ENCODE data around the gene EMD.
"Not testable (repeated sequence)": the region's sequence is repeated elsewhere in the genome, so short reads cannot be mapped to it uniquely, and the experiment has no call there.

- not testable (repeated sequence) for TF ChIP-seq CTCF (optimal IDR thresholded peaks at IDR 0.05 in 1 of 3, IDR thresholded peaks at IDR 0.05 in 1 of 3, conservative IDR thresholded peaks at IDR 0.05 in 1 of 3; ENCODE audit: extremely low read depth in 1 of 3, insufficient read depth in 2 of 3, low read length in 3 of 3); EZH2 (IDR thresholded peaks at IDR 0.05; ENCODE audit: low read length)
These were observed 37.4 kb upstream of the EMD start for GRCh38 chrX:154341399-154342298.

Measured in keratinocyte (primary cell).